HT-29 (cell line): Measurements from ENCODE around the gene TRAP1. TPM values are rescaled to one million over a fixed set of nuclear protein-coding genes. Genes with fewer than 3 reads are reported as not detected.
A peak's percentile ranks its signal among the peaks of the same experiment; 100 is the strongest.

Experiments used
- DNase-seq: peaks from one replicate; pipeline ENCODE4 v3.0.0-alpha.2; 2015; ENCODE audit warnings: low spot score
- total RNA-seq: library from RNA; depleted of rRNA; stranded (reverse); fragments of >200 nt; shearing (Covaris generic); gene quantifications from 2 replicates; pipeline ENCODE4 v1.2.3, GENCODE V29; 2014

TRAP1 gene
- total RNA-seq, 1 experiment from 2014 or later = 553 TPM

DNA sequence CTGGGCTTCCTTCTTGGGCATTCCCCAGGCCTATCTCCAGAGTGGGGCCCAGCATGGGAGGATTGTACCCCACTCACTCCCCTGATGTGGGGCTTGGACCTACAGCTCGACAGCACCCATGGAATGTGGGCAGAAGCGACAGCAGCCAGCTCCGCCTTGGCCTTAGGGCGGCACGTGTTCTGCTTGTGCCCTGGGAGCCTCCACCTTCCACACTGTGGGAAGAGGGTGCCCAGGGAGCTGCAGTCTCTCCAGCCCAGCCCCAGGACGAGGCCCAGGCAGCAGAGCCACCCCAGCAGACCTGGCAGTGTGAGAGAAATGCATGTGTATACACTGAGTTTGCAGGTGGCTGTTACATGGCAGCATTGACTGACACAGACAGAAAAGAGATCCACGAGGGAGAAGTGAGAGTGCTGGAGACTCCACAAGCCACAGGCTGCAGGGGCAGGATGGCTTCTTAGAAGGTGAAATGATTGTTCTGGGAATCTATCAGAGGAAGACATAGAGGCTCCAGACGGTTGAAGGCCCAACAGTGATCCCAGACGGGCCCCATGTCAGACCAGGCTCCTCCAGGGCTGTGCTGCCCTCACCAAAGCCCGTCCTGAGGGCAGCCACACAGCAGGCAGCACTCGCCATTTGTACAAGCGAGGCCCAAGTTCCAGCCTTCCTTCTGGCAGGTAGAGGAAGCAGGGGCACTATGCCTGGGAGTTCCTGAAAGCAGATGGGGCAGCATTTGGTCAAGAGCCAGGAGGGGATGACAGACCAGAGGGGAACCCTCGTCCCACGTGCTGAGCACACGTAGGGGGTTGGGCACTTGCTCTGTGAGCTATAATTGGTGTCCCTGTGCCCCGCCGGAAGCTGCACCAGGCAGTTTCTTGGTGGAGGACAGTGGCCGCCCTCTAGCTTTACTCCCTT, 65.6 kb downstream of the TRAP1 start:
- DNase-seq = no peak

DNA sequence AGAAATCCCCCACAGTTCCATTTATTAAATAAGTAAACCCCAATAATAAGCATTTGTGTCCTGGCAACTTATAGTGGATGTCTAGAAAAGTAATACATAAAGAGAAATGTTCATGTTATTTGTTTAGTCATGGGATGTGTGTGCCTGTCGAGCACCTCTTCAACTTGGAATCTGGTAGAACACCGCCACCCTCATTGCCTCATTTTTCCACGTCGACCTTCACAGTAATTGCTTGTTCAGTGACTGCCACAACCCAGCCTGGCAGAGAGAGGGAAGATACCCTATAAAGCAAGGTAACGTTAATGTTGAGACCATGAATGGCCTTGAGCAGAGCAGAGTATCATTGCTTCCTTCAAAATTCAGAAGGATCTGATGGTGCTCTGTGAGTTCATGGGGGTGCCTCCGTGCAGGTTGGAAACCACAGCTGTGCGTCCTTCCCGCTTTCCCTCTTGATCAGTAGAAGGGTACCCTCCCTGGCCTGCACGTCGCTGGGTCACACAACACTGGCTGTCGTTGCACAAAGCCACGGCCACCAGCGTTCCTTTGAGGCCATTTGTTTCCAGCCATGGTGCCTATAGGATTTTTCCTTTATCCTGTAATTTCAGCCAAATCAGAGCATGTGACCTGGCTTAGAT, 66.6 kb downstream of the TRAP1 start:
- no peak for DNase-seq

DNA sequence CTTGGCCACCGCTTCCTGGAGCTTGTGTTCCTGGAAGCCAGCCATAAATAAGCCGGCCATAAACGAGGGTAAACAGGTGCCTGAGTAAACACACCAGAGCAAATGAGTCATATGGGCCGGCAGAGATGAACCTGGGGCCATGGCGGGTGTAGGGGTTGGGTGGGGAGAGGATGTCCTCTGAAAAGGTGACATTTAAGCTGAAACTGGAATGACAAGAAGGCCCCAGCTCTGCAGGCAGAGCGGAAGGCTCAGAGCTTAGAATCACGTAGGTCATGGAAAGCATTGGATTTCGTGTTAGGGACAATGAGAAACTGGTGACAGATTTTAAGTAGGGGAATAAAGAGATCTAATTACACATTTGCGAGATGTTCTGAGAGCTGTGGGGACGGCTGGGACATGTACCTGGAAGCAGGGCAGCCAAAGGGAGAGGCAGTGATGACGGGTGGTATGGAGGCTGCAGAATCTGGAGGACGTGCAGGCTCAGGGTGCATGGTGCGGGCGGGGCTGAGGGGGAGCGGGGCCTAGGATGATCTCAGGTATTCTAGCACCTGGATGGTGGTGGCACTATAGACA, 70.9 kb downstream of the TRAP1 start:
- peak; percentile 89 for DNase-seq

DNA sequence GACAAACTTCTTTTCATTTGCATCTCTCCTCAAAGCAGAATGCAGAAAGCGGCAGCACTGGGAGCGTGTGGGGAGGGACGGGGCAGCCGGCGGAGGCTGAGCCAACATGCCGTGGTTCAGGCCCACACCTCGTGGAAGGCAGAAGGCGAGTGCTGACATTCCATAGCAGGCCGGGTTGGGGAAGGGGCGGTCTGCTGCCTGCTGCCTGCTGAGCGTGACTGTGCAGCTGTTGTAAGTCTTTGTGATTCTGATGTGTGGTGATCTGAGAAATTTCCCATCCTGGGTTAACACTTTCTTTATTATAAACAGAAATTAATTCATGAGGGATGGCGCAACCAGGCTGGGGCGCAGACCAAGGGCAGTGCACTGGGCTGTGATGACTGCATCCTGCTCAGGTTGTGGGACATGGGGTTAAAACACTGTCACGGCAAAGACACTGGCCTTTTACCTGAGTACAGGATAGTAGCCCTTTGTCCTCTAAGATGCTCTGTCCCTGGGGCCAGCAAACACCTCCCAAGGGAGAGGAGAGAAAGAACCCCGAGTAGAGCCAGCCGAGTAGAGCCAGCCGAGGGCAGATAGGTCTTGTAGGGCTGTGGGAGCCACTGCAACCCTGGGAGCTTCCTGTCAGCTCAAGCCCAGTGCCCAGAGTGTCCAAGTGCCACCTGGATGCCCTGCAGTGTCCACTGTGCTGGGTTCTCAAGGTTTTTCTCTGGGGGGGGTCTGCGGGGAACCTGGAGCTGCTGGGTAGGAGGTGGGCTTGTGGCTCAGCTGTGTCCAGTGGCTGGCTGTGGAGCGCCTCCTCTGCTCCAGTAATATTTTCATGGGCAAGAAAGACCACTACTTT, 71.6 kb downstream of the TRAP1 start:
- DNase-seq = peak; percentile 73

DNA sequence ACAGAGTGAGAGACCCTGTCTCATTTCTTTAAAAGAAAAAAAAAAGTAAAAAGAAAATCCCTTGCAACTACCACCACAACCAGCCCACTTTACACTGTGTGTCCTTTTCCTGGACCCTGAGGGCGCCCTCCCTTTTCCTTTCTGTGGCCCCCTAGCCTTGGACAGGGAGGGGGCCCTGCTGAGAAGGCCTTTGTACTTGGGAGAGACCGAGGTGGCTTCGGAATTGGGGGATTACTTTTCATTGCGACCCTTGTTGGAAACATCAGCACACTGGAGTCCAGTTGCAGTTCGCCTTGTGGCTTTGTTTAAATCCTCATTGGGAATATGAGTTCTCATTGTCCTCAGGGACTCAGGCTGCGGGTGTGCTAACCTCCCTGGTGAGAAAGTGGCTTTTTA, 72.2 kb downstream of the TRAP1 start:
- DNase-seq = no peak

DNA sequence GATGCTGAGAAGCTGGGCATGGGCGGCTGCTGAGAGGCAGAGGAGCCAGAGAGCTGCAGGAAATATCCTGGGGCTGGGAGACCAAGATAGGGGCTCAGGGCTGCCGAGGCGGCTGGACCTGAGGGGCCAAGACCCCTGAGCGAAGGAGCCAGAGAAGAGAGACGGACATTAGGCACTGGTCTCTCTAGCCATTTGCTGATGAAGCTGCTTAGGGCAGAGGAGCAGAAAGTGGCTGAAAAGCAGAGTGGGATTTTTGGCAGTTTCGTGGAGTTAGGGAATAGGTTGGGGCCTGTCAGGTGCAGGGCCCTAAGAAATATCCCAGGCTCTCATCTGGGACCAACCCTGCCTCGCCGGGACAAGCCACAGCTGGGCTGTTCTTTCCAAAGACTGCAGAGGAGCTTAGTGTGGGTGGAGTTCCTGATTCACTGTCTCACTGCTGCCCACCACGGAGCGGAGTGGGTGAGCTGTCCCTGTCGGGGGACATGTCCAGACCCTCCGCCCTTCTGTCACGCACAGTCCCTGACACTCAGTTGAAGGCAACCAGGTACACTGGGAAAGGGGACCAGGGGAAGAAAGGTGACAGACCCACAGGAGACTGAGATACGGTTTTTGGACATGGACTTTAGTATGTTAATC, 74.1 kb downstream of the TRAP1 start:
- peak; percentile 5 for DNase-seq

DNA sequence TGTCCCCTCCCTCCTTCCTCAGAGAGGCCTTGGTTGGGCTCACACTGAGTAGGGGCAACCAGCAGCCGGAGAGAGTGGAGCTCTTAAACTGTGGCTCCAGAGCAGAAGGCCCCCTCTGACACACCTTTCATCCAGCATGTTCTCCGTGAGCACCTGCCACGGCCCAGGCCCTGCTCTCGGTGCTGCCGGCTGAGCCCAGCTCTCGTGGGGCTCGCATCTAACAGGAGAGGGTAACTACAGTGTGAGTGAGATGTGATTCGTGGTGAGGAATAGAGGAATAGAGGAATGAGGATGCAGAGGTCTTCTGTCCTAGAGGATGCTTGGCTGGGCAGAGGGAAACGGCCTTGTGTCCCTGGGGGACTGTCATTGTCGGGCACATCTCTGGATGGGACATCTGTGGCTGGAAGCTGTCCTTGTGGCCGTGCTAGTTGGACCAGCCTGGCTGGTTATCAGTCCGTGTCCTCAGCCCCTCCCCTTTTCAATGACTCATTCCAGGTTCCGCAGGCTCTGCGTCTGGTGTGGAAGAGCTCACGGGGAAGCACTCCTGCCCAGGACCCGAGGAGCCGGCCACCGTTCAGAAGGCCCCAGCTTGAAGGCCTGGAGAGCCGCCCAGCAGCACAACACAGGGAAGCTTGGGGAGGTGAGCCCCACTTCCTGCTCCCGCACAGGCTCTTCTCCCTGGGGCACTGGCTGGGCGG, 74.8 kb downstream of the TRAP1 start:
- DNase-seq = peak; percentile 89

DNA sequence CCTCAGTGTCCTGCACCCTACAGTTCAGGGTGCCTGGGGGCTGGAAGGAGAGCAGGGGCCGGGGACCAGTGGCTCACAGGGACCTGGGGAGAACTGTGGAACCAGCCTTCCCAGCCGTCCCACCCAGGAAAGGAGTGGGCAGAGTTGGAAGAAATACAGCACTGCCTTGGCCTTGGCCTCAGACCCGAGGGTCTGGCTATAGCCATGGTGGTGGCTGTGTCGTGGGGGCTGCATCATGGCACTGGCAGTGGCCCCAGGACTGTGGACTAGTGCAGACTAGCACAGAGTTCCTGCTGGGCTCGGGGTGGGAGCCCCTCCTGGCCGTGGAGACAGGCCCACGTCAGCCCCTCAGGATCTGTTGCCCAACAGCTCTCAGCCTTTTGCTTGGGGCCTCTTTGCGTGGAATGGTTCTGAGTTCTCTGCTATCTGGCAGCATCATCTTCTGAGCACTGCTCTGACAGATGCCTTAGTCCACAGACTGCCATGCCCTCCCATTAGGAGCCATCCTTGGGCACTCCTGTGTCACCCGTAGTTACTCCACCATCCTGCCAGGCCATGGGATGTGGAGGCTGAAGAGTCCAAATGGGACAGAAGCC, 75.4 kb downstream of the TRAP1 start:
- no peak for DNase-seq

DNA sequence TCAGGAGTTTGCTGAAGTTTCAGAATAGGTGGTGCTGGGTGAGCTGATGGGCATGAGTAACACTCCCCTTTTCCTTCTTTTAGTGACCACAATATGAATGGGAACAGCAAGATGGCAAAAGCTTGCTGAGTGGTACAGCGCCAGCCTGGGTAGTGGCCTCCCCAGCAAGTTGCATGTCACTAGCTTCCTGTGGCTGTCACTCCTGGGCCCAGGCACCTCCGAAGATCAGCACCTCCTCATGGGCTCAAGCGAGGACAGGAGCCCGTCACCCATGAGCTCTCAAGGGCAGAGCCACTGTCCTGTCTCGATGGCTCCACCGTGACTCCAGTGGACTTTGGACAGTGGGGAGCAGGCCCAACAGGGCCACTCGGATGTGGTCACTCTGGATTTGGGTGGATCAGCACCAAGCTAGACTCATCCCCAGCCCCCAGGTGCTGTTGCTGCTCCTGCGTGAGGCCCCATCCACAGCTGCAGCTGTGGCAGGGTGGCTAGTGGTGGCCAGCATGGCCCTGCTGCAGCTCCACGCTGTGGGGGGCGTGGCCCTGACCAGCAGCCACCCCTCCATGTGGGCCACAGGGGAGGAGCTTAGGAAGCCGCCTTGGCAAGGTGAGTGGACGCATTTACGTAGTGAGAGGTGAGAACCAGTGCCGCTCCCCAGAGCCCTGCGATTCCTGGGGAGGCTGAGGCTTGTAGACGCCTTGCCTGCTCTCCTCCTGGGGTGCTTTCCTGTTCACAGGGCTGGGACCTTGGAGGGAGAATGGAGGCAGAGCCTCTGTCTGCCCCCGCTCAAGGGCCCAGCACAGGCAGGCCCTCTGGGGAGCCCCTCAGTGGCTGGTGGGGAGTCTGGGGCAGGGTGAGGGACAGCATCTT, 76.5 kb downstream of the TRAP1 start:
- no peak for DNase-seq

DNA sequence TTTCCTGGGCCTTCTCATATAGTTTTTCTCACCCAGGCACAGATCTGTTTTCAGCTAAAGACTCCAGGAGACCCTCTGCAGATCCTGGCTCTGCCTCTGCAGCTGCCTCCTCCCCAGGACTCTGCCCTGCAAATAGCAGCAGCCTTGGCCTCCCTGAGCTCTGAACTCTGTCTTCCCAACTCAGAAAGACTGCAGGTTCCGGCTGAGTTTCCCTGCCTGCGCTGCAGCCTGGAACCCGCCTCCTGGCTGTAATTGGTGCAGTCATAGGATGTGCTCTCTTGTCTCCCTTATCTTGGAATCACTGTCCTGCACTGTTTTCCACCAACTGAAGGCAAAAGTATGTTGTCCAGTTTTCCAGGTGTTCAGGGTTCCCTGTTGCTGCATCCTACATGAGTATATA, 77.1 kb downstream of the TRAP1 start:
- no peak for DNase-seq

DNA sequence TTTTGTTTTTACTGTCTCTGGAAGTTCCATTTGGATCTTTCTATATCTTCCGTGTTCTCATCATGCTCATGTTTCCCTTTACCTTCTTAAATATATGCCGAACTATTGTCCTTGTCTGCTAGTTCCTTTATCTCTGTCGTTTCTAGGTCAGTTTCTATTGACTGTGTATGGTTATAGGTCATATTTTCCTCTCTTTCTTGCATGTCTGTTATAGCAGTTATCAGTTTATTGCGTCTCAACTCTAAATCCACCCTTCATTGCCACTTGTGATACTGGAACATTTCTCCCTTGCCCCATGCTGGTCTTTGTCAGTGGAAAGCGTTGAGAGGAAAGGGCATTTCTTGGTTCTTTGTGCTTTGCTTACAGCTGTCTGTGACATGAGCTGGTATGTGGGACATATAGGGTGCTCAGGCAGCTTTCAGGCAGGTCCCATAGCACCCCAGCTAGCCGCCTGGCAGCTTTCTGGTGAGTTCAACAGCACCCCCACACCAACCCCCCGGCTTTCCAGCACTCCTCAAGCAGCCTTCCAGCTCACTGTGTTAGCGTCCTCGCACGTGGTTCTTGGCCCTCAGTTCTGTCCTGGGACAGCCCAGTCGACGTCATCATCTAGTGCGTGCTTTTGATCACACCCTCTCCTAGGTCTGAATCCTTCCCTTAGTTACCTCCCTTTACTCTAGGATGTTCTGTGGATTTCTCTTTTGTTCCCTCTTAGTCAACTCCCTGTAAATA, 78.2 kb downstream of the TRAP1 start:
- DNase-seq = no peak

DNA sequence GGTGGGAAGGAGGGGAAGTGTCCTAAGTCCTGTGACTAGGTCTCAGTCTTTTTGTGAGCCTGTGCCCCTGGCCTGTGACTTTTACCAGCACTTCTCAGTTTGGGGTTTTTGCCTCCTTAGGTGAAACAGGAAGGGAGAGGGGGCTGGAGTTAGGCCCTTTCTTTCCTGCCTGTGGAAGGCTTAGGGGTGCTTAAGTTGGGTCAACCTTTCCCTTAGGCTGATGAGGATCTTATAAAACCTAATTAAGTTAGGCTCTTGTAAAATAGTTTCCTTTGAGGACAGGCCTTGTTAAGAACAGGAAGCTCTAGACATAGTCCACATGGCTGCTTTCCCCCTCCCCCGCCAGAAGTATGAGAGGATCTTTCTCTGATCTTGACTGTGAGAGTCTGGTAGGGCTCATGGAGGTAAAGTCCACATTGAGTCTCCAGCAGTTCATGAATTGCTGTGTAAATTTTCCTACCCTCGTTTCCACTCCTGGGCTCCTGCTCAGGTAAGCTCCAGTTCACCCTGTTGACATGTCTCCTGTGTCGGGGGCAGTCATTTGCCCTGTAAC, 79.9 kb downstream of the TRAP1 start:
- peak; percentile 62 for DNase-seq

DNA sequence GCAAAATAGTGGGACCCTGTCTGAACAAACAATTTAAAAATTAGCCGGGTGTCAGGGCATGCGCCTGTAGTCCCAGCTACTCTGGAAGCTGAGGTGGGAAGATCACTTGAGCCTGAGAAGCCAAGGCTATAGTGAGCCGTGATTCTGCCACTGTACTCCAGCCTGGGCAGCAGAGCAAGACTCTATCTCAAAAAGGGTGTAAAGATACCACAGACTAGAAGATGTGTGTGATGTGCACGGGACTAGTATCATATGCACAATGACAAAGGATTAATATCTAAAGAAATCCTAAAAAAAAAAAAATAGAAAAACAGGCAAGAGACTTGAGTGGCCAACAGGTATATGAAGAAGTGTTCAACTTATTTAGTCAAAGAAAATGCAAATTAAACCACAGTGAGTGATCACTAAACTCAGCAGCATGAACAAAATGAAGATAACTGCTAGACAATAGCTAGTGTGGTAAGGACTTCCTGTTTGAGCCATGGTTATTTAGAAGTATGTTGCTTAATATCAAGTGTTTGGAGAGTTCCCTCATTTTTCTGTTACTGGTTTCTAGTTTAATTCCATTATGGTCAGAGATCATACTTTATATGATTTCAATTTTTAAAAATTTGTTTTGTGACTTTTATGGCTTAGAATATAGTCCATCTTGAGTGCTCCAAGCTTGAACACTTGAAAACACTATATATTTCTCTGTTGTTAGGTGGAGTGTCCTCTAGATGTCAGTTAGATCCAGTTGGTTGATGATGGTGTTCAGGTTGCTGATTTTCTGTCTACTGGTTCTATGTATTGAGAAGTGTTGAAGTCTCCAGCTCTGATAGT, 91.2 kb downstream of the TRAP1 start:
- DNase-seq = no peak

DNA sequence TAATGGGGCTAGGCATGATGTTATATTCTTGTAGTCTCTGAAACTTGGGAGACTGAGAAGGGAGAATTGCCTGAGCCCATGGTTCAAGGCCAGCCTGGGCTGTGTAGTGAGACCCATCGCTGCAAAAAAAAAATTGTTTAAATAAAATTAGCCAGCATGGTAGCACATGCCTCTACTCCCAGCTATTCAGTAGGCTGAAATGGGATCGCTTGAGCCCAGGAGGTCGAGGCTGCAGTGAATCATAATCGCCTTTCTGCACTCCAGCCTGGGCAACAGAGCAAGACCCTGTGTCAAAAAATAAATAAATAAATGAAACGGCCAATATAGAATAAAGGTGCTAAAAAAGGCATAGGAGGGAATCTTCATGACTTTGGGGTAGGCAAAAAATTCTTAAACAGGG, 92.0 kb downstream of the TRAP1 start:
- DNase-seq = no peak

DNA sequence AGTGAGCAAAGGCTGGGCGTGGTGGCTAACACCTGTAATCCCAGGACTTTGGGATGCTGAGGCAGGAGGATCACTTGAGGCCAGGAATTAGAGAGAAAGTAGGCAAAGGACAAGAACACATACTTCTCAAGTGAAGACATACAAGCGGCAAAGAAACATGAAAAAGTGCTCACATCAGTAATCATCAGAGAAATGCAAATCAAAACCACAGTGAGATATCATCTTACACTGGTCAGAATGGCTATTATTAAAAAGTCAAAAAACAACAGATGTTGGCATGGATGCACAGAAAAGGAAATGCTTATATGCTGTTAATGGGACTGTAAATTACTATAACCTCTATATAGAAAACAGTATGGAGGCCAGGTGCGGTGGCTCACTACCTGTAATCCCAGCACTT, 93.7 kb downstream of the TRAP1 start:
- no peak for DNase-seq

DNA sequence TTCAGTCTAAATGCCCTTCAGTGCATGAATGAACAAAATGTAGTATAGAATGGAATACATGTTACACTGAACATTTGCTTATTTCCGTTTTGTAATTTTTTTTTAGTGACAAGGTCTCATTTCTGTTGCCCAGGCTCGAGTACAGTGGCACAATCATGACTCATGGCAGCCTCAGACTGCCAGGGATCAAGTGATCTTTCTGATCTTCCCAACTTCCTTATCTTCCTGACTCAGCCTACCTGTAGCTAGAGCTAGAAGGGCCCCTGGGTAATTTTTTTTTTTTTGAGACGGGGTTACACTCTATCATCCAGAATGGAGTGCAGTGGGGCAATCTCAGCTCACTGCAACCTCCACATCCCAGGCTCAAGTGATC, 98.6 kb downstream of the TRAP1 start:
- no peak for DNase-seq
